ENCODE measurements around the gene KCNJ15. TPM values are rescaled to one million over a fixed set of nuclear protein-coding genes. Genes with fewer than 3 reads are reported as not detected.
A peak's percentile ranks its signal among the peaks of the same experiment; 100 is the strongest.

The KCNJ15 gene
- total and polyA plus RNA-seq, 2 of the 4 experiments (the other 2 are of a cell fraction): under 0.01 to 0.07 TPM

DNA sequence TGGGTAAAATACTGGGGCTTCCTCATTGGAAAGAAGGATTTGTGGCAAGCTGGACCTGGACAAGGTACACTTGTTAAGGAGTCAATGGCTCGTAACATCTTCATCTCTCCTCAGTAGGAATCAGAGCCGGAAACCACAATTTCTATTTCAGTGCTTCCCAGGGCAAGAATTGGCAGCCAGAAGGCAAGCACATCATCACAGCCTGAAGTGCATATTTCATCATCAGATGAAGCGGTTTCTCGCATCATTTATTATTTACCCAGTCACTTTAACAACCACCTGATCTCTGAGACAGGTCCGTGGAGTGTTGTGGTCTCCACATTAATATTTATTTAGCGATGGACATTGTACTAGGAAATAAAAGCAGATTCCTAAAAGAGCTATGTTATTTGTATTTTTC, 55.0 kb downstream of the KCNJ15 start:
- no peaks in the 10 kb centered on the region; the same call in 1 of the 2 replicates for H4K20me1 ChIP-seq (ENCODE audit: insufficient read depth, low read length)
- no peak overlapping the region for H4K8ac ChIP-seq (ENCODE audit: low read depth in 2 of 2, low read length in 2 of 2)
- WGBS, 2 experiments (ENCODE audit: extremely low coverage in 2 of 2, insufficient read length in 1 of 2): no CpG with 5 or more reads among the region's 6 CpGs
- in situ Hi-C loops (cut with MboI; ENCODE audit: low sequenced_read_pairs) (no loop called here), intact Hi-C loops (cut with micrococcal nuclease) (no loop called here), dilution Hi-C loops (cut with HindIII; ENCODE audit: low sequenced_read_pairs, unreplicated experiment) (no loop called here)
- no peak overlapping the region for H4K5ac ChIP-seq (ENCODE audit: low read depth, low read length)
- no peak overlapping the region; the same call in 1 of the 2 replicates for H3K14ac ChIP-seq (replicated peaks; ENCODE audit: low read depth, low read length)
- no peak for DNase-seq
- ChIA-PET POLR2A (ENCODE audit: unreplicated experiment) (no interaction called here), CTCF (no interaction called here)
- H3K56ac ChIP-seq (ENCODE audit: extremely low read depth, insufficient read depth, low read length): no peak overlapping the region
- H3K4ac ChIP-seq (ENCODE audit: low read depth, low read length): no peak overlapping the region
- H3K27me3 ChIP-seq (ENCODE audit: control insufficient read depth, insufficient read depth, low read length): peaks cover 2% of the 10 kb centered on the region; the same call in 1 of the 2 replicates
- H3K79me1 ChIP-seq (ENCODE audit: low read depth in 1 of 2, low read length in 2 of 2): no peaks in the 10 kb centered on the region
- ATAC-seq (ENCODE audit: low read depth): no peak
- H3K9ac ChIP-seq (ENCODE audit: low read depth, low read length): no peak overlapping the region
- H3K4me3 ChIP-seq (ENCODE audit: insufficient read depth, low read depth, low read length): no peak overlapping the region
- H2BK15ac ChIP-seq (ENCODE audit: low read depth, low read length): no peak overlapping the region
- H2BK20ac ChIP-seq (ENCODE audit: low read depth, low read length): no peak overlapping the region; the same call in 1 of the 2 replicates
- H3K27ac ChIP-seq (ENCODE audit: insufficient read depth, low read length): no peak overlapping the region
- H3K9me3 ChIP-seq (ENCODE audit: control insufficient read depth, insufficient read depth, low read length): no peaks in the 10 kb centered on the region
- TF ChIP-seq FOS (IDR thresholded peaks at IDR 0.05; ENCODE audit: low read depth, low read length): no peak
- TF ChIP-seq CHD1 (IDR thresholded peaks at IDR 0.05; ENCODE audit: low read depth, low read length): no peak
- TF ChIP-seq CEBPB (IDR thresholded peaks at IDR 0.05; ENCODE audit: low read depth, low read length): 0 out of 2 replicates have a peak, but pooled peaks have one; percentile 2
- no peak for TF ChIP-seq SMC3 (IDR thresholded peaks at IDR 0.05; ENCODE audit: low read depth, low read length)
- TF ChIP-seq MAZ (IDR thresholded peaks at IDR 0.05; ENCODE audit: borderline replicate concordance, low read depth, low read length): no peak
- TF ChIP-seq, protein P1, sequence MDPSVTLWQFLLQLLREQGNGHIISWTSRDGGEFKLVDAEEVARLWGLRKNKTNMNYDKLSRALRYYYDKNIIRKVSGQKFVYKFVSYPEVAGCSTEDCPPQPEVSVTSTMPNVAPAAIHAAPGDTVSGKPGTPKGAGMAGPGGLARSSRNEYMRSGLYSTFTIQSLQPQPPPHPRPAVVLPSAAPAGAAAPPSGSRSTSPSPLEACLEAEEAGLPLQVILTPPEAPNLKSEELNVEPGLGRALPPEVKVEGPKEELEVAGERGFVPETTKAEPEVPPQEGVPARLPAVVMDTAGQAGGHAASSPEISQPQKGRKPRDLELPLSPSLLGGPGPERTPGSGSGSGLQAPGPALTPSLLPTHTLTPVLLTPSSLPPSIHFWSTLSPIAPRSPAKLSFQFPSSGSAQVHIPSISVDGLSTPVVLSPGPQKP (IDR thresholded peaks at IDR 0.05; ENCODE audit: borderline replicate concordance, low read depth, low read length): no peak
- no peak overlapping the region for H3K4me2 ChIP-seq (ENCODE audit: low read depth, low read length)
- no peak overlapping the region for H2BK120ac ChIP-seq (ENCODE audit: low read depth, low read length)
- H3K18ac ChIP-seq (ENCODE audit: low read depth, low read length): no peak overlapping the region
- no peak overlapping the region for H2AK5ac ChIP-seq (ENCODE audit: low read depth, low read length)
- no peak overlapping the region for H2BK5ac ChIP-seq (ENCODE audit: low read depth, low read length, poor library complexity, severe bottlenecking)
- H3K23ac ChIP-seq (ENCODE audit: low read depth, low read length): no peak overlapping the region
- no TSS peak for BruUV-seq (replicated peaks)
- peaks cover 6% of the 10 kb centered on the region for H3K4me1 ChIP-seq (ENCODE audit: control insufficient read depth, insufficient read depth, low read length)
- H4K91ac ChIP-seq (ENCODE audit: insufficient read depth, low read depth, low read length): no peak overlapping the region
- no peaks in the 10 kb centered on the region for H3K36me3 ChIP-seq (ENCODE audit: control insufficient read depth, insufficient read depth, low read length)
- peaks cover 10% of the 10 kb centered on the region for H3K9me1 ChIP-seq (ENCODE audit: insufficient read depth, low read length)
- no peak overlapping the region for H2AFZ ChIP-seq (replicated peaks; ENCODE audit: low read length, poor library complexity)
- H2AK9ac ChIP-seq (replicated peaks; ENCODE audit: low read depth, low read length, poor library complexity): no peak overlapping the region

Data from IMR-90 (cell line).